HepG2 (cell line): ENCODE results near the gene RASIP1. TPM values are rescaled to one million over a fixed set of nuclear protein-coding genes. Genes with fewer than 3 reads are reported as not detected.

Experiments used
- ATM ChIP-seq: fragments of 450-650 bp; IDR thresholded peaks from 2 replicates; pipeline ENCODE4 v1.7.1; 2017; ENCODE audit warnings: mild to moderate bottlenecking, borderline replicate concordance
- CCDC6 ChIP-seq: sonication (generic); formaldehyde crosslinking; IDR thresholded peaks from 2 replicates; pipeline ENCODE4 v1.8.1; 2022; ENCODE audit warnings: mild to moderate bottlenecking, missing genetic modification reagents, moderate library complexity
- ERF ChIP-seq: IDR thresholded peaks from 2 replicates; pipeline ENCODE4 v1.6.1; 2018; ENCODE audit warnings: missing biosample characterization, missing genetic modification reagents
- ESRRA ChIP-seq: sonication (generic); formaldehyde crosslinking; IDR thresholded peaks from 2 replicates; pipeline ENCODE4 v1.5.1; 2020; ENCODE audit warnings: mild to moderate bottlenecking, low read depth, missing genetic modification reagents
- GABPB1 ChIP-seq: IDR thresholded peaks from 2 replicates; pipeline ENCODE4 v1.6.1; 2016; ENCODE audit warnings: mild to moderate bottlenecking, missing genetic modification reagents, moderate library complexity, missing compliant biosample characterization
- HDAC1 ChIP-seq: sonication (generic); formaldehyde crosslinking; IDR thresholded peaks from 2 replicates; pipeline ENCODE4 v1.5.1; 2020; ENCODE audit warnings: mild to moderate bottlenecking, missing genetic modification reagents
- HES4 ChIP-seq: sonication (generic); formaldehyde crosslinking; IDR thresholded peaks from 2 replicates; pipeline ENCODE4 v1.9.0; 2021; ENCODE audit warnings: mild to moderate bottlenecking, missing genetic modification reagents, borderline replicate concordance
- HIVEP1 ChIP-seq: sonication (generic); formaldehyde crosslinking; IDR thresholded peaks from 2 replicates; pipeline ENCODE4 v1.4.0; 2020; ENCODE audit warnings: mild to moderate bottlenecking, missing genetic modification reagents
- HNRNPK ChIP-seq: fragments of 200-400 bp; formaldehyde crosslinking; IDR thresholded peaks from 2 replicates; pipeline ENCODE4 v1.6.1; 2018; ENCODE audit warnings: low read length, low read depth, moderate library complexity, mild to moderate bottlenecking; ENCODE audit not compliant: poor library complexity, severe bottlenecking
- ISL2 ChIP-seq: sonication (generic); formaldehyde crosslinking; IDR thresholded peaks from 2 replicates; pipeline ENCODE4 v1.5.0; 2020; ENCODE audit warnings: missing genetic modification reagents
- ISX ChIP-seq: sonication (generic); formaldehyde crosslinking; conservative IDR thresholded peaks from 2 replicates; pipeline ENCODE4 v1.5.0; 2020; ENCODE audit warnings: missing genetic modification reagents
- POLR2AphosphoS5 ChIP-seq: IDR thresholded peaks from 2 replicates; pipeline ENCODE4 v1.6.1; 2012; ENCODE audit warnings: low read depth, low read length
- RBM39 ChIP-seq: fragments of 200-400 bp; formaldehyde crosslinking; IDR thresholded peaks from one replicate; pipeline ENCODE4 v1.6.1; 2018; ENCODE audit warnings: antibody characterized with exemption, mild to moderate bottlenecking, low read depth, low read length; ENCODE audit not compliant: poor library complexity, severe bottlenecking
- SALL1 ChIP-seq: sonication (generic); formaldehyde crosslinking; IDR thresholded peaks from 2 replicates; pipeline ENCODE4 v1.8.0; 2022; ENCODE audit warnings: mild to moderate bottlenecking, missing genetic modification reagents
- SIX1 ChIP-seq: sonication (generic); formaldehyde crosslinking; IDR thresholded peaks from 2 replicates; pipeline ENCODE4 v1.4.0; 2020; ENCODE audit warnings: missing genetic modification reagents, borderline replicate concordance
- TFAP4 ChIP-seq: sonication (generic); IDR thresholded peaks from 2 replicates; pipeline ENCODE4 v1.6.1; 2016; ENCODE audit warnings: low read depth, borderline replicate concordance
- YEATS4 ChIP-seq: sonication (generic); formaldehyde crosslinking; IDR thresholded peaks from 2 replicates; pipeline ENCODE4 v1.4.0; 2020; ENCODE audit warnings: missing genetic modification reagents, borderline replicate concordance
- ZC3H4 ChIP-seq: sonication (generic); formaldehyde crosslinking; IDR thresholded peaks from 2 replicates; pipeline ENCODE4 v1.4.0; 2020; ENCODE audit warnings: missing genetic modification reagents, borderline replicate concordance
- ZMYM3 ChIP-seq: sonication (generic); formaldehyde crosslinking; IDR thresholded peaks from 2 replicates; pipeline ENCODE4 v1.5.1; 2020; ENCODE audit warnings: mild to moderate bottlenecking, missing genetic modification reagents
- ZNF569 ChIP-seq: sonication (generic); formaldehyde crosslinking; IDR thresholded peaks from 2 replicates; pipeline ENCODE4 v1.5.0; 2020; ENCODE audit warnings: mild to moderate bottlenecking, missing genetic modification reagents, moderate library complexity, borderline replicate concordance
- ZNF580 ChIP-seq: IDR thresholded peaks from 2 replicates; pipeline ENCODE4 v1.6.1; 2016; ENCODE audit warnings: low read depth, borderline replicate concordance
- ZNF629 ChIP-seq: sonication (generic); formaldehyde crosslinking; conservative IDR thresholded peaks from 2 replicates; pipeline ENCODE4 v1.5.0; 2020; ENCODE audit warnings: missing genetic modification reagents
- ZNF781 ChIP-seq: sonication (generic); formaldehyde crosslinking; IDR thresholded peaks from 2 replicates; pipeline ENCODE4 v1.5.1; 2020; ENCODE audit warnings: borderline replicate concordance, mild to moderate bottlenecking, missing genetic modification reagents; ENCODE audit errors: not compliant biosample characterization
- ZNF83 ChIP-seq: sonication (generic); formaldehyde crosslinking; IDR thresholded peaks from 2 replicates; pipeline ENCODE4 v1.4.0; 2020; ENCODE audit warnings: missing genetic modification reagents, mild to moderate bottlenecking, borderline replicate concordance
- polyA plus RNA-seq, 8 experiments: library from polyadenylated mRNA; depleted of rRNA in 3 of 8; stranded (reverse) in 7 of 8; unstranded in 1 of 8; fragments of >200 nt; fragmentation: Illumina TruSeq in 4 of 8; extraction: Trizol in 4 of 8; gene quantifications; 2 replicates each; pipeline versions ENCODE4 v1.2.1 to v1.2.3, GENCODE V29; 2011 to 2016; ENCODE audit warnings: low read depth in 4 of 8, missing spikeins in 1 of 8, mixed read lengths in 1 of 8; ENCODE audit not compliant: insufficient read depth in 1 of 8
- total RNA-seq, 5 experiments: library from RNA; depleted of rRNA; stranded (reverse); fragments of >200 nt; fragmentation: Illumina TruSeq; extraction: Trizol; gene quantifications; 2 replicates each; pipeline ENCODE4 v1.2.3, GENCODE V29; 2016; ENCODE audit warnings: low read depth in 1 of 5
- TF ChIP-seq, protein P1 (sequence below): sonication (generic); formaldehyde crosslinking; IDR thresholded peaks from 2 replicates; pipeline ENCODE4 v1.5.1; 2020; ENCODE audit warnings: mild to moderate bottlenecking, missing genetic modification reagents
- TF ChIP-seq, protein P2 (sequence below): sonication (generic); formaldehyde crosslinking; conservative IDR thresholded peaks from 2 replicates; pipeline ENCODE4 v1.4.0; 2020; ENCODE audit warnings: missing genetic modification reagents

The RASIP1 gene
- total and polyA plus RNA-seq, 2 of the 13 experiments (the other 11 are each of a cell fraction or from before 2014, with no cell fraction given), result 0.44 to 0.58 TPM

DNA sequence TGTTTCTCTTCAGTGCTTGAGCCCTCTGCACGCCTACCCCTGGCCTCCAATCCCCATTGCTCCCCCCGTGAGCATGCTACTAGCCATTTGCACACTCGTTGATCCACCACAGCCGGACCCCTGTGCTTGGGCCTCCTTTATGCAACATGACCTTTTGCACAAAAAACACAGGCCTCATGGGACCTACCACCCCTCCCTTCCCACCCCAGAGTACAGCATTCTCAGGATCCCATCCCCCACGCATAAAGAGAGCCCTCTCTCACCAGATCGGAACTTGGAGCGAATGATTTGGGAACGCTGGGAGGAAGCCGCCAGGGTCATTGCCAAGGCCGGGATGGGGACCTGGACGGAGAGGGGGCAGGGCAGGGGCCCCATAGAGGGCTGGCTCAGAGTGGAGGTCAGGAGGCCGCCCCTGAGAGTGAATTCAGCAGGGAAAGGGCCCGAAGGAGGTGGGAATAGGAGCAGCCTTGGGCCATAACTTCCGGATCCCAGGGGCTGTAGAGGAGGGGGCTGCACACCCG lies 21.6 kb downstream of the RASIP1 start (continued):
- TF ChIP-seq POLR2AphosphoS5, result peak; percentile 26; the same call in 1 of the 2 replicates
- TF ChIP-seq ZNF580 (CRISPR knock-in tag), result no peak
- TF ChIP-seq ATM, result peak; percentile 66; the same call in 1 of the 2 replicates
- no peak for TF ChIP-seq ZNF83
- TF ChIP-seq YEATS4 (CRISPR knock-in tag), result peak; percentile 61; the same call in 1 of the 2 replicates
- TF ChIP-seq, protein P1, sequence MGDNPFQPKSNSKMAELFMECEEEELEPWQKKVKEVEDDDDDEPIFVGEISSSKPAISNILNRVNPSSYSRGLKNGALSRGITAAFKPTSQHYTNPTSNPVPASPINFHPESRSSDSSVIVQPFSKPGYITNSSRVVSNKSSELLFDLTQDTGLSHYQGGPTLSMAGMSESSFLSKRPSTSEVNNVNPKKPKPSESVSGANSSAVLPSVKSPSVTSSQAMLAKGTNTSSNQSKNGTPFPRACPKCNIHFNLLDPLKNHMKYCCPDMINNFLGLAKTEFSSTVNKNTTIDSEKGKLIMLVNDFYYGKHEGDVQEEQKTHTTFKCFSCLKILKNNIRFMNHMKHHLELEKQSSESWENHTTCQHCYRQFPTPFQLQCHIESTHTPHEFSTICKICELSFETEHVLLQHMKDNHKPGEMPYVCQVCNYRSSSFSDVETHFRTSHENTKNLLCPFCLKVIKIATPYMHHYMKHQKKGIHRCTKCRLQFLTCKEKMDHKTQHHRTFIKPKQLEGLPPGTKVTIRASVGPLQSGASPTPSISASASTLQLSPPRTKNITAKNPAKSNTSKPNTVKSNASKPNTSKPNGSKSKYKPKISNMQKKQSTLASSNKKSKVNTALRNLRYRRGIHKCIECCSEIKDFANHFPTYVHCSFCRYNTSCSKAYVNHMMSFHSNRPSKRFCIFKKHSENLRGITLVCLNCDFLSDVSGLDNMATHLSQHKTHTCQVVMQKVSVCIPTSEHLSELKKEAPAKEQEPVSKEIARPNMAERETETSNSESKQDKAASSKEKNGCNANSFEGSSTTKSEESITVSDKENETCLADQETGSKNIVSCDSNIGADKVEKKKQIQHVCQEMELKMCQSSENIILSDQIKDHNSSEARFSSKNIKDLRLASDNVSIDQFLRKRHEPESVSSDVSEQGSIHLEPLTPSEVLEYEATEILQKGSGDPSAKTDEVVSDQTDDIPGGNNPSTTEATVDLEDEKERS (CRISPR knock-in tag), result no peak
- peak; percentile 3; the same call in 1 of the 2 replicates for TF ChIP-seq ZNF629 (CRISPR knock-in tag)
- no peak for TF ChIP-seq ISX (CRISPR knock-in tag)
- TF ChIP-seq ZNF781 (CRISPR knock-in tag), result no peak
- TF ChIP-seq HNRNPK, result no peak
- TF ChIP-seq ESRRA (CRISPR knock-in tag), result peak; percentile 34; the same call in 1 of the 2 replicates
- TF ChIP-seq SIX1 (CRISPR knock-in tag), result no peak
- TF ChIP-seq SALL1 (CRISPR knock-in tag), result peak; percentile 72; the same call in 1 of the 2 replicates
- peak; percentile 51 for TF ChIP-seq HIVEP1 (CRISPR knock-in tag)
- no peak; the same call in 1 of the 2 replicates for TF ChIP-seq ERF
- TF ChIP-seq RBM39, result peak; percentile 33
- TF ChIP-seq CCDC6, result 0 out of 2 replicates have a peak, but pooled peaks have one; percentile 29
- TF ChIP-seq HES4 (CRISPR knock-in tag), result no peak
- TF ChIP-seq ISL2 (CRISPR knock-in tag), result peak; percentile 25; the same call in 1 of the 2 replicates
- peak; percentile 75 for TF ChIP-seq ZMYM3 (CRISPR knock-in tag)
- TF ChIP-seq ZNF569 (CRISPR knock-in tag), result no peak
- peak; percentile 33; the same call in 1 of the 2 replicates for TF ChIP-seq GABPB1 (CRISPR knock-in tag)
- no peak for TF ChIP-seq ZC3H4 (CRISPR knock-in tag)
- TF ChIP-seq, protein P2, sequence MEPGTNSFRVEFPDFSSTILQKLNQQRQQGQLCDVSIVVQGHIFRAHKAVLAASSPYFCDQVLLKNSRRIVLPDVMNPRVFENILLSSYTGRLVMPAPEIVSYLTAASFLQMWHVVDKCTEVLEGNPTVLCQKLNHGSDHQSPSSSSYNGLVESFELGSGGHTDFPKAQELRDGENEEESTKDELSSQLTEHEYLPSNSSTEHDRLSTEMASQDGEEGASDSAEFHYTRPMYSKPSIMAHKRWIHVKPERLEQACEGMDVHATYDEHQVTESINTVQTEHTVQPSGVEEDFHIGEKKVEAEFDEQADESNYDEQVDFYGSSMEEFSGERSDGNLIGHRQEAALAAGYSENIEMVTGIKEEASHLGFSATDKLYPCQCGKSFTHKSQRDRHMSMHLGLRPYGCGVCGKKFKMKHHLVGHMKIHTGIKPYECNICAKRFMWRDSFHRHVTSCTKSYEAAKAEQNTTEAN (CRISPR knock-in tag), result peak; percentile 100
- no peak for TF ChIP-seq TFAP4
- TF ChIP-seq HDAC1 (CRISPR knock-in tag), result peak; percentile 88
